HG02610 (cell line): ENCODE measurements around the gene DVL2.
"Not testable (repeated sequence)": the region's sequence is repeated elsewhere in the genome, so short reads cannot be mapped to it uniquely, and the experiment has no call there.

Source experiments
- ATAC-seq: cut with Tn5 transposase; IDR thresholded peaks from one replicate; pipeline ENCODE4 v1.9.1; 2021; ENCODE audit warnings: mild to moderate bottlenecking, moderate library complexity; ENCODE audit not compliant: unreplicated experiment

Gene DVL2

DNA sequence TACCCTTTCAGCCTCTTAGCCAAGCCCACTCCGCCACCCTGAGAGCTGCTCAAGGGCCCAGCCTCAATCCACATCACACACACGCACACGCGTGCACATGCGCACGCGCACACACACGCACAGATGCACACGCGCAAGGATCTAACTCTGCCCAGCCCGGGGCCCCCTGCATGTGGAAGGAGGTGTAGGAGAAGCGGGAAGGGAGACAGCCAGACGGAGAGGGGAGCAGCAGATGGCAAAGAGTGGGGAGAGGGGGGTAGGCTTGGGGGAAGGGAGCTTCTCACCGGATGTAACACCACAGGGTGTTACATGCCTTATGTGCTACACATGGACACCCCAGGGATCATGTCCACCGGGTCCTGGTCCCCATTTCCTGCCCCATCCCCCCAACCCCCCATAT, 30.0 kb downstream of the DVL2 start:
- ATAC-seq, result no peak

DNA sequence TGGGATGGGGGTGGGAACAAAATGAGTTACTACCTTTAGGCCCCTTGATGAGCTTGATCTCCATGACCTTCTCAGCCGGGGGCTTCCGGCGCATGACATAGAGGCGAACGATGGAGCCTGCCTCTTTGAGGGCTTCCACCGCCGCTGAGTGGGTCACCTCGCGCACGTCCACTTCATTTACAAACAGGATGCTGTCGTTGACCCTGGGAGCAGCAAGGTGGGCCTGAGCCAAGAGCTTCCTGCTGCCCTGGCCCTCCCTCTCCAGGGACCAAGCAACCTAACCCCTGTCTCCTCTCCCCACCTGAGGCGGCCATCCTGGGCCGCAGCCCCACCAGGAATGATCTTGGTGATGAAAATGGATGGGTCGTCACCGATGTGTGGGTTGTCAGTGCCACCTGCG, 30.9 kb downstream of the DVL2 start:
- ATAC-seq, result no peak

DNA sequence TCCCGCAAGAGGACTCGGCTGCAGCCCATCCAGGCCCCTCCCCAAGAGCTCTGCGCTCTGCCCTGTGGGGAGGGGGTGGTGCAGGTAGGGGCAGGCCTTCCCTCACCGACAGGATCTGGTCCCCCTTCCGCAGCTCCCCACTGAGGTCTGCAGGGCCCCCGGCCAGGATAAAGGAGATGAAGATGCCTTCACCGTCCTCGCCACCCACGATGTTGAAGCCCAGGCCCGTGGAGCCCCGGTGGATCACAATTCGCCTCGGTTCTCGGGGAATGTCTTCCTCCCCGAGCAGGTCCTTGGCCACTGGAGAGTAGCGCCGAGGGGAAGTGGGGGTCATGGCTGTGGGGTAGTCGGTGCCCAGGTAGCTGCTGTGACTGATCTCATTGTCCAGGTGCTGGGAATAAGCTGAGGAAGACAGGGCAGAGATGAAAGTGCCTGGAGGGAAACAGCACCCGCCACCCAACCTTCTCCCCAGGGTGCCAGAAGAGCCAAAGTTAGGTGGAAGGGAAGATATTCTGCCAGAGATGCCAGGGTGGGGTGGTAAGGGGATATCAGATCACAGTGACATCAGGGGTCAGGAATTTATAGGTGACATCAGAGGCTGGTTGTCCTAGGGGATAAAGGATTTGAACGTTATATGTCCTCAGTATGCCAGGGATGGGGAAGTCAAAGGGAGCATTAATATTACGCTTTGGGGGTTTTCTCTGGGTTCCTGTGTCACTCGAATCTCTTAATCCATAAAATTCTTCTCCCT, 37.5 kb downstream of the DVL2 start:
- ATAC-seq, result no peak

DNA sequence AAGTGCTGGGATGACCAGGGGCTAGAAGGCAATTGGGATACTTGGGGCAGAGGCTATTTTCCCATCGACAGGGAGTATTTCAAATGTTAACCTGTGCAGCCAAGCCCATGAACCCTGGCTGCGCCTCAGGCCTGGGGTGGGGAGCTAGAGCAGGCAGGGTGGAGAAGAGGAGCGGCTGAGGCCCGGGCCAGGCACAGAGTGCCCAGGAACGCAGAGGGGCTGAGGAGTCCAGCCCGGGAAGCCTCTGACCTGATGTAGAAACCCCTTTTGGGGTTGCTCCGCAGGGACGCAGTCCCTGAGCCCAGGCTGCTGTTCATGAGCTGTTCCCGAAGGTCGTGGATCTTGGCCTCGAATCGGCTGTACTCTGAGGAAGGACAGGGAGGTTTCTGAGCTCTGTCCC, 38.3 kb downstream of the DVL2 start:
- no peak for ATAC-seq

- ATAC-seq, result no peak
These were observed 41.9 kb downstream of the DVL2 start for GRCh38 chr17:7192271-7192937.

- no peak for ATAC-seq
These were observed 42.6 kb downstream of the DVL2 start for GRCh38 chr17:7191571-7192270.

- no peak for ATAC-seq
These were observed 43.2 kb downstream of the DVL2 start for GRCh38 chr17:7191069-7191468.

DNA sequence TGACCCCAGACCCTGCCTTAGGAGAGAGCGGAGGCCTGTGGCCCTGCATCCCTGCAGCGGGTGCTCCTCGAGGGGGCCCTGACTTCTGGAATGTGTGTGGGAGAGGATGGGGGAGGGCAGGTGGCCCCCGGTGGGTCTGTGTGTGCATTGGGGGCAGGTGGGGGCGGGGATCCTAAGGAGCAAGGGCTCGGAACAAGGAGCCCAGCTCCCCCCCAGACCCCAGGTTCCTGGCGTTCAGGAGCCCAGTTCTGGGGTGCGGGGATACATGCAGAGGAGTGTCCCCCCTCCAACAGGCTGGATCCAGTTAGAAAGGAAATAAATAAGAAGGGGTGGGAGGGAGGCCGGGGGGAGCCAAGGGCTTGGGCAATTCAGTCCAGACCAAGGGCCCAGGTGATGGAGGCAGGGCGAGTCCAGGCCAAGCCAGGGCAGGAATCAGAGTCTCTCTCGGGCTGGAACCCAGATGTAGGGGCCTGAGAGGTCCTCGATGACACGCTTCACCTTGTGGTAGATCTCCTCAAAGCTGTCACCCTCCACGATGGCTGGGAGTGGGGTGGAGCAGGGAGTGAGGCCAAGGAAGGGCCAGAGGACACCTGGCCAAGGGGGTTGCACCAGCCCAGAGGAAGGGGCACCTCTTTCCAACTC, 43.9 kb downstream of the DVL2 start:
- ATAC-seq, result no peak

GRCh38 chr17:7186241-7186640, 48.1 kb downstream of the DVL2 start:
- ATAC-seq, result no peak

GRCh38 chr17:7184647-7185046, 49.7 kb downstream of the DVL2 start:
- no peak for ATAC-seq

DNA sequence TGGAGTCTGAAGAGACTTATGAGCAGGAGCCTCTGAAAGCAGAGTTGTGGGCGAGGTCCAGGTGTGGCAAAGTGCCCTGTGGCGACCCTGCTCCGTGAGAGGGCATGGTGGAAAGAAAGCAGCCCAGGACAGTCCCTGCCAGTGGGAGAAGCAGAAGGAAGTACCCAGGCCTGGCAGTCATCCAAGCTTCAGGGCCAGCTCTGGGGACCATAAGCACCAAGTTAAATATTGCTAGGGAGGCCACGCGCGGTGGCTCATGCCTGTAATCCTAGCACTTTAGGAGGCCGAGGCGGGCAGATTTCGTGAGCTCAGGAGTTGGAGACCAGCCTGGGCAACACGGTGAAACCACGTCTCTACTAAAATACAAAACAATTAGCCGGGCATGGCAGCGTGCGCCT, 50.2 kb downstream of the DVL2 start:
- ATAC-seq, result no peak

GRCh38 chr17:7183433-7184090, 50.8 kb downstream of the DVL2 start:
- ATAC-seq, result no peak

GRCh38 chr17:7182101-7182500, 52.2 kb downstream of the DVL2 start:
- not testable (repeated sequence) for ATAC-seq

GRCh38 chr17:7179317-7180254, 54.7 kb downstream of the DVL2 start, which contains the start of gene ASGR1:
TSS of gene ASGR1 (minus strand) at chr17:7179370. CDS start at chr17:7178563, 807 bp downstream.
- no peak for ATAC-seq

- no peak for ATAC-seq
These were observed 55.4 kb downstream of the DVL2 start for GRCh38 chr17:7178973-7179316.

- ATAC-seq, result no peak
These were observed 56.3 kb downstream of the DVL2 start for GRCh38 chr17:7177954-7178477.

DNA sequence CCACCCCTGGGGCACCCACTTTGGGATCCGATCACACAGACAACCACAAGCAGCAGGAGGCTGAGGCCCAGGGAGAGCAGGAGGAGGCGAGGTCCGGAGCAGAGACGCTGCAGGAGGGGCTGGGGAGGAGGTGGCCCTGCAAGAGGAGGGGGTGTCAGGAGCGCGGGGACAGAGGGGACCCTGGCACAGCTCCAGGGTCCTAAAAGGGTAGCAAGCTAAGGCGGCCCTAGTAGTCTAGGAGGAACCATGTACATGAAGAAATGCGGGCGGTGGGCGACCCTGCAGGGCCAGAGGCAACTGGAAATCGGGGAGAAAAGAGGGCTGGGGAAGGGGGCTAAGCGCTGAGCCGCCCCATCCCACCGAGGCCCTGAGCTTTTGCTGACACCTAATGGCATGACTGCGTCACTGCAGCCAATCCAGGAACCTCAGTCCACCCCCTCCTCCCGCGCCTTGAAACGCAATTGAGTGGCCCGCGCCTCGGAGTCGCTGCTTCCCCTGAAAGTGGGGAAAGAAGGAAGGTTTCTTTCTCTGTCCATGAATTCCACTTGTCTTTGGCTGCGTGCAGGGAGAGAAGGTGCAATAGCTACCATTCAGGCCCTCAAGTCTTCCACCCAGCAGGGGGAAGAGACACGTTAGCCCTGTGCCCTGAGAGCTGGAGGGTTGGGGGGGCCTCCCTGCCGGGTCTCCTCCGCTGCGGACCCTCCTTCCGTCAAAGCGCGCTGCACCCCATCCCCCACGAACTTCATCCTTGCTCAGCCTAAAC, 56.9 kb downstream of the DVL2 start:
- no peak for ATAC-seq

DNA sequence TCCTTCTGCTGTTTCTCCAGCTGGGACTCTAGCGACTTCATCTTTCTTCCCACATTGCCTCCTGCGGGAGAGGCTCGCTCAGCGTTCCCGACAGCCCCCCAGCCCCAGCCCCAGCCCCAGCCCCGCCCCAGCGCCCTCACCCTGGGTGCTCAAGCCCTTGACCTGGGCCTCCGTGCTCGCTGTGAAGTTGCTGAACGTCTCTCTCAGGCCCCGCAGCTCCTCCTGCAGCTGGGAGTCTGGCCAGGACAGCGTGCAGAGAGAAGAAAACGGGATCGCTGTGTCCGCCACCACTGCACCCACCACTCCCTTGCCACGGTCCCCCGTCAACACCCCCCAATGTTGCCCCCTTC, 57.5 kb downstream of the DVL2 start:
- ATAC-seq, result no peak
